HEK293 (cell line): Measurements from ENCODE around the gene SGIP1.

Experiments used
- CTCF ChIP-seq: fragments of 450-650 bp; formaldehyde crosslinking; IDR thresholded peaks from 2 replicates; pipeline ENCODE4 v1.5.1; 2016; ENCODE audit warnings: missing biosample characterization, missing genetic modification characterization
- KLF7 ChIP-seq: fragments of 450-650 bp; formaldehyde crosslinking; IDR thresholded peaks from 2 replicates; pipeline ENCODE4 v1.5.1; 2016; ENCODE audit warnings: missing biosample characterization, missing genetic modification characterization, borderline replicate concordance
- ZNF19 ChIP-seq: fragments of 450-650 bp; formaldehyde crosslinking; IDR thresholded peaks from 2 replicates; pipeline ENCODE4; 2016; ENCODE audit warnings: missing biosample characterization, missing genetic modification characterization, low read depth
- ZNF580 ChIP-seq: fragments of 450-650 bp; formaldehyde crosslinking; IDR thresholded peaks from 2 replicates; pipeline ENCODE4 v1.5.1; 2016; ENCODE audit warnings: missing biosample characterization, missing genetic modification characterization
- ZNF629 ChIP-seq: fragments of 450-650 bp; formaldehyde crosslinking; IDR thresholded peaks from 2 replicates; pipeline ENCODE4 v1.5.1; 2017; ENCODE audit warnings: missing biosample characterization, missing genetic modification characterization
- ZNF776 ChIP-seq: fragments of 450-650 bp; formaldehyde crosslinking; IDR thresholded peaks from 2 replicates; pipeline ENCODE4 v1.5.0; 2017; ENCODE audit warnings: missing biosample characterization, missing genetic modification characterization, borderline replicate concordance

- TF ChIP-seq CTCF (tag by site-specific recombination), result no peak
- no peak for TF ChIP-seq ZNF776
- TF ChIP-seq KLF7 (tag by site-specific recombination), result no peak
- TF ChIP-seq ZNF629 (tag by site-specific recombination), result no peak
- no peak for TF ChIP-seq ZNF19
- no peak for TF ChIP-seq ZNF580 (tag by site-specific recombination)
Observed at GRCh38 chr1:66552287-66552686, 18.3 kb downstream of the SGIP1 start.
